HG03135 (cell line): ENCODE data around the gene KCNJ18.
"Not testable (repeated sequence)": the region's sequence is repeated elsewhere in the genome, so short reads cannot be mapped to it uniquely, and the experiment has no call there.

Experiments
- ATAC-seq: cut with Tn5 transposase; IDR thresholded peaks from one replicate; pipeline ENCODE4 v1.9.1; 2021; ENCODE audit warnings: mild to moderate bottlenecking, moderate library complexity; ENCODE audit not compliant: unreplicated experiment

KCNJ18 gene

DNA sequence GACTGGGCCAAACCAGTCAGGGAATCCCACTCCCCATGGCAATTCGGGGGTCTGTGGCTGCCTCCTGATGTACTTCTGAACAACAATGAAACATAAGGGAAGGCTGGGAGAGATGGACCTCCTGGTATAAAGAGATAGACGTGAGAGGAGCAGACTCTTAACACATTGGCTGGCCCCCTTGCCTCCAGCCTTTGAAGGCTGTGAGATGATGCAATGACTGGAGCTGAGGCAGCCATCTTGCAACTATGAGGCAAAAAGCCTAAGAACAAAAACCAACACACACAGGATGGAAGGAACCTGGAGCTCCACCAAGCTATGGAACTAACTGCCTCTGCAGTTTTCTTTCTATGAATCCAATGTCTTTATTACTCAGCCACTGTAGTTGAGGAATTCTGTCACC lies 58.8 kb downstream of the KCNJ18 start:
- not testable (repeated sequence) for ATAC-seq
